CD4-positive, alpha-beta memory T cell (primary cell): ENCODE measurements around the gene TTC14. TPM values are rescaled to one million over a fixed set of nuclear protein-coding genes. Genes with fewer than 3 reads are reported as not detected.

ENCODE experiments used
- polyA plus RNA-seq, 2 donors: library from polyadenylated mRNA; unstranded; fragments of 300-500 nt; fragmentation: Illumina TruSeq; gene quantifications; one replicate each; pipeline ENCODE4 v1.2.3, GENCODE V29; 2021
- total RNA-seq, 2 experiments: library from RNA; stranded (reverse); gene quantifications; one replicate each; pipeline ENCODE4 v1.2.3, GENCODE V29; 2021

Gene TTC14
- total and polyA plus RNA-seq, 4 experiments from 2014 or later, result 15.7 to 177 (median 92.4) TPM

Other genes with a start within 250 kb of the TTC14 start
- gene CCDC39, start 77.3 kb downstream of the TTC14 start, total RNA-seq, result under 1 TPM in 1 of 2 experiments, not detected in 1; 0.29 TPM
- not detected for gene CCDC39, start 77.3 kb downstream of the TTC14 start, polyA plus RNA-seq